H1 (cell line): ENCODE data around the gene GIMD1. TPM values are rescaled to one million over a fixed set of nuclear protein-coding genes. Genes with fewer than 3 reads are reported as not detected.

ENCODE experiments used
- CBX5 ChIP-seq: fragments of 300-800, 300-1000 bp; sonication (generic); IDR thresholded peaks from 2 replicates; pipeline ENCODE4 v1.7.1; 2016; ENCODE audit warnings: antibody characterized with exemption, low read length, low read depth
- RXRA ChIP-seq: IDR thresholded peaks from 2 replicates; pipeline ENCODE4 v1.6.1; 2011; ENCODE audit warnings: low read depth, mild to moderate bottlenecking, low read length, moderate library complexity; ENCODE audit not compliant: insufficient read depth
- SAP30 ChIP-seq: fragments of 300-600 bp; sonication (generic); IDR thresholded peaks from 2 replicates; pipeline ENCODE4 v1.7.1; 2012; ENCODE audit warnings: low read length, moderate library complexity, mild to moderate bottlenecking, inconsistent platforms; ENCODE audit not compliant: insufficient read depth, insufficient replicate concordance
- SP1 ChIP-seq: IDR thresholded peaks from 2 replicates; pipeline ENCODE4 v1.6.1; 2011; ENCODE audit warnings: low read depth, low read length
- polyA plus RNA-seq, 7 experiments: library from polyadenylated mRNA; depleted of rRNA in 3 of 7; stranded (reverse) in 5 of 7; unstranded in 2 of 7; fragments of >200 nt in 5 of 7; fragments of 200-250 nt in 2 of 7; gene quantifications; 1 replicate in 5 of 7; 2 replicates in 1 of 7; 4 replicates in 1 of 7; pipeline versions ENCODE4 v1.2.1 to v1.2.3, GENCODE V29; 2011 to 2013; ENCODE audit warnings: missing spikeins in 2 of 7, mixed read lengths in 2 of 7
- total RNA-seq: library from RNA; stranded (reverse); fragmentation: NEBNext Ultra II Directional; extraction: Animal tissue kit (Norgen Biotek cat#: 25700); gene quantifications from 2 replicates; pipeline ENCODE4 v1.2.1, GENCODE V29; 2021
- TF ChIP-seq, protein P1 (sequence below): fragments of 300-600 bp; sonication (generic); IDR thresholded peaks from 2 replicates; pipeline ENCODE4 v1.7.1; 2012; ENCODE audit warnings: low read length, moderate library complexity, mild to moderate bottlenecking, inconsistent platforms; ENCODE audit not compliant: insufficient replicate concordance

GIMD1 gene
- total and polyA plus RNA-seq, 2 of the 8 experiments (the other 6 are each of a cell fraction or from before 2014, with no cell fraction given) = not detected

DNA sequence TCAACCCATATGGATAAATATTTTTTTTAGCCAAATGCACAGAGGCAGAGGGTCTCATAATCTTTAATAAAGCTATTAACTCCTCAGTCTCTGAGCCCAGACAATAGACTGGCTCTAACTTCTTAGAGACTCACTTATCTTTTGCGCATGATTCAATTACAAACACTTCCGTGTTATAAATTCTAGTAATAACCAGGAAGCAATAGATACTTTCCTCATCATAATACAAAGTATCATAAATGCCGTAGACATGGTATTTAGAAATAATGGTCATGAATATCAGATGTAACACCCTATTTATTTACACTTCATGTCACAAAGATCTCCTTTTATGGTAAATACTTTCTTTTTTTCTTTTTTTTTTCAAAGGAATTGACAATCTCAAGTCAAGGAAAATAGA, 4.4 kb upstream of the GIMD1 start (continued):
- TF ChIP-seq, protein P1, sequence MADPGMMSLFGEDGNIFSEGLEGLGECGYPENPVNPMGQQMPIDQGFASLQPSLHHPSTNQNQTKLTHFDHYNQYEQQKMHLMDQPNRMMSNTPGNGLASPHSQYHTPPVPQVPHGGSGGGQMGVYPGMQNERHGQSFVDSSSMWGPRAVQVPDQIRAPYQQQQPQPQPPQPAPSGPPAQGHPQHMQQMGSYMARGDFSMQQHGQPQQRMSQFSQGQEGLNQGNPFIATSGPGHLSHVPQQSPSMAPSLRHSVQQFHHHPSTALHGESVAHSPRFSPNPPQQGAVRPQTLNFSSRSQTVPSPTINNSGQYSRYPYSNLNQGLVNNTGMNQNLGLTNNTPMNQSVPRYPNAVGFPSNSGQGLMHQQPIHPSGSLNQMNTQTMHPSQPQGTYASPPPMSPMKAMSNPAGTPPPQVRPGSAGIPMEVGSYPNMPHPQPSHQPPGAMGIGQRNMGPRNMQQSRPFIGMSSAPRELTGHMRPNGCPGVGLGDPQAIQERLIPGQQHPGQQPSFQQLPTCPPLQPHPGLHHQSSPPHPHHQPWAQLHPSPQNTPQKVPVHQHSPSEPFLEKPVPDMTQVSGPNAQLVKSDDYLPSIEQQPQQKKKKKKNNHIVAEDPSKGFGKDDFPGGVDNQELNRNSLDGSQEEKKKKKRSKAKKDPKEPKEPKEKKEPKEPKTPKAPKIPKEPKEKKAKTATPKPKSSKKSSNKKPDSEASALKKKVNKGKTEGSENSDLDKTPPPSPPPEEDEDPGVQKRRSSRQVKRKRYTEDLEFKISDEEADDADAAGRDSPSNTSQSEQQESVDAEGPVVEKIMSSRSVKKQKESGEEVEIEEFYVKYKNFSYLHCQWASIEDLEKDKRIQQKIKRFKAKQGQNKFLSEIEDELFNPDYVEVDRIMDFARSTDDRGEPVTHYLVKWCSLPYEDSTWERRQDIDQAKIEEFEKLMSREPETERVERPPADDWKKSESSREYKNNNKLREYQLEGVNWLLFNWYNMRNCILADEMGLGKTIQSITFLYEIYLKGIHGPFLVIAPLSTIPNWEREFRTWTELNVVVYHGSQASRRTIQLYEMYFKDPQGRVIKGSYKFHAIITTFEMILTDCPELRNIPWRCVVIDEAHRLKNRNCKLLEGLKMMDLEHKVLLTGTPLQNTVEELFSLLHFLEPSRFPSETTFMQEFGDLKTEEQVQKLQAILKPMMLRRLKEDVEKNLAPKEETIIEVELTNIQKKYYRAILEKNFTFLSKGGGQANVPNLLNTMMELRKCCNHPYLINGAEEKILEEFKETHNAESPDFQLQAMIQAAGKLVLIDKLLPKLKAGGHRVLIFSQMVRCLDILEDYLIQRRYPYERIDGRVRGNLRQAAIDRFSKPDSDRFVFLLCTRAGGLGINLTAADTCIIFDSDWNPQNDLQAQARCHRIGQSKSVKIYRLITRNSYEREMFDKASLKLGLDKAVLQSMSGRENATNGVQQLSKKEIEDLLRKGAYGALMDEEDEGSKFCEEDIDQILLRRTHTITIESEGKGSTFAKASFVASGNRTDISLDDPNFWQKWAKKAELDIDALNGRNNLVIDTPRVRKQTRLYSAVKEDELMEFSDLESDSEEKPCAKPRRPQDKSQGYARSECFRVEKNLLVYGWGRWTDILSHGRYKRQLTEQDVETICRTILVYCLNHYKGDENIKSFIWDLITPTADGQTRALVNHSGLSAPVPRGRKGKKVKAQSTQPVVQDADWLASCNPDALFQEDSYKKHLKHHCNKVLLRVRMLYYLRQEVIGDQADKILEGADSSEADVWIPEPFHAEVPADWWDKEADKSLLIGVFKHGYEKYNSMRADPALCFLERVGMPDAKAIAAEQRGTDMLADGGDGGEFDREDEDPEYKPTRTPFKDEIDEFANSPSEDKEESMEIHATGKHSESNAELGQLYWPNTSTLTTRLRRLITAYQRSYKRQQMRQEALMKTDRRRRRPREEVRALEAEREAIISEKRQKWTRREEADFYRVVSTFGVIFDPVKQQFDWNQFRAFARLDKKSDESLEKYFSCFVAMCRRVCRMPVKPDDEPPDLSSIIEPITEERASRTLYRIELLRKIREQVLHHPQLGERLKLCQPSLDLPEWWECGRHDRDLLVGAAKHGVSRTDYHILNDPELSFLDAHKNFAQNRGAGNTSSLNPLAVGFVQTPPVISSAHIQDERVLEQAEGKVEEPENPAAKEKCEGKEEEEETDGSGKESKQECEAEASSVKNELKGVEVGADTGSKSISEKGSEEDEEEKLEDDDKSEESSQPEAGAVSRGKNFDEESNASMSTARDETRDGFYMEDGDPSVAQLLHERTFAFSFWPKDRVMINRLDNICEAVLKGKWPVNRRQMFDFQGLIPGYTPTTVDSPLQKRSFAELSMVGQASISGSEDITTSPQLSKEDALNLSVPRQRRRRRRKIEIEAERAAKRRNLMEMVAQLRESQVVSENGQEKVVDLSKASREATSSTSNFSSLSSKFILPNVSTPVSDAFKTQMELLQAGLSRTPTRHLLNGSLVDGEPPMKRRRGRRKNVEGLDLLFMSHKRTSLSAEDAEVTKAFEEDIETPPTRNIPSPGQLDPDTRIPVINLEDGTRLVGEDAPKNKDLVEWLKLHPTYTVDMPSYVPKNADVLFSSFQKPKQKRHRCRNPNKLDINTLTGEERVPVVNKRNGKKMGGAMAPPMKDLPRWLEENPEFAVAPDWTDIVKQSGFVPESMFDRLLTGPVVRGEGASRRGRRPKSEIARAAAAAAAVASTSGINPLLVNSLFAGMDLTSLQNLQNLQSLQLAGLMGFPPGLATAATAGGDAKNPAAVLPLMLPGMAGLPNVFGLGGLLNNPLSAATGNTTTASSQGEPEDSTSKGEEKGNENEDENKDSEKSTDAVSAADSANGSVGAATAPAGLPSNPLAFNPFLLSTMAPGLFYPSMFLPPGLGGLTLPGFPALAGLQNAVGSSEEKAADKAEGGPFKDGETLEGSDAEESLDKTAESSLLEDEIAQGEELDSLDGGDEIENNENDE = no peak
- TF ChIP-seq SAP30 (no peak), CBX5 (no peak), SP1 (no peak), RXRA (no peak)
- TF ChIP-seq, all 59 proteins: peak for 0
